ENCODE results near the gene ZNF407. TPM values are rescaled to one million over a fixed set of nuclear protein-coding genes. Genes with fewer than 3 reads are reported as not detected.
A peak's percentile ranks its signal among the peaks of the same experiment; 100 is the strongest.

Gene ZNF407
- total and polyA plus RNA-seq, 12 donors: 2.5 to 20.2 (median 8.4) TPM

GRCh38 chr18:75107931-75108276, 510.2 kb downstream of the ZNF407 start:
- no peak overlapping the region for H3K27ac ChIP-seq
- no peaks in the 10 kb centered on the region for H3K9me3 ChIP-seq (replicated peaks in 1 of 3)
- H3K4me3 ChIP-seq: no peak overlapping the region
- no peaks in the 10 kb centered on the region for H3K27me3 ChIP-seq
- DNase-seq: no peak
- intact Hi-C loops (cut with DNase I): no loop called here
- 77 to 92% (median 88%) methylated on average over 7 to 8 of the region's 8 CpGs for WGBS, 4 donors
- no peaks in the 10 kb centered on the region for H3K4me1 ChIP-seq (replicated peaks in 1 of 2)
- TF ChIP-seq POLR2A (IDR thresholded peaks at IDR 0.05): no peak
- TF ChIP-seq CTCF (IDR thresholded peaks at IDR 0.05): no peak
- H3K36me3 ChIP-seq (replicated peaks in 1 of 2): no peaks in the 10 kb centered on the region

- H3K9me3 ChIP-seq (replicated peaks in 1 of 3): no peaks in the 10 kb centered on the region
- H3K27me3 ChIP-seq: no peaks in the 10 kb centered on the region
- H3K4me1 ChIP-seq (replicated peaks in 1 of 2): no peaks in the 10 kb centered on the region
- TF ChIP-seq POLR2A (IDR thresholded peaks at IDR 0.05) (no peak), CTCF (IDR thresholded peaks at IDR 0.05) (no peak)
- WGBS, 4 donors: 78 to 84% (median 81%) methylated on average over 15 to 20 of the region's 20 CpGs
- no peak overlapping the region for H3K27ac ChIP-seq
- intact Hi-C loops (cut with DNase I): no loop called here
- H3K4me3 ChIP-seq: no peak overlapping the region
- no peaks in the 10 kb centered on the region for H3K36me3 ChIP-seq (replicated peaks in 1 of 2)
- peak in 1 of 7 donors; percentile 18 for DNase-seq
Observed at GRCh38 chr18:75108579-75109318, 511.1 kb downstream of the ZNF407 start.

- Histone ChIP-seq H3K27me3 (no peaks in the 10 kb centered on the region), H3K4me3 (no peak overlapping the region), H3K27ac (no peak overlapping the region), H3K36me3 (replicated peaks in 1 of 2) (no peaks in the 10 kb centered on the region), H3K4me1 (replicated peaks in 1 of 2) (no peaks in the 10 kb centered on the region), H3K9me3 (replicated peaks in 1 of 3) (no peaks in the 10 kb centered on the region)
- peak in 1 of 7 donors; percentile 14 for DNase-seq
- intact Hi-C loops (cut with DNase I): no loop called here
- whole genome bisulfite sequencing, 4 donors: 46 to 58% (median 52%) methylated on average over 6 to 7 of the region's 7 CpGs
- TF ChIP-seq CTCF (IDR thresholded peaks at IDR 0.05): no peak
- TF ChIP-seq POLR2A (IDR thresholded peaks at IDR 0.05): no peak
Observed at GRCh38 chr18:75109319-75109691, 511.6 kb downstream of the ZNF407 start.

GRCh38 chr18:75109819-75110218, 512.1 kb downstream of the ZNF407 start:
- DNase-seq: peak in 1 of 7 donors; percentile 23
- H3K36me3 ChIP-seq (replicated peaks in 1 of 2): no peaks in the 10 kb centered on the region
- 83 to 93% (median 90%) methylated on average over 10 of the region's 10 CpGs for WGBS, 4 donors
- H3K4me1 ChIP-seq (replicated peaks in 1 of 2): no peaks in the 10 kb centered on the region
- no peak overlapping the region for H3K27ac ChIP-seq
- intact Hi-C loops (cut with DNase I): no loop called here
- H3K9me3 ChIP-seq (replicated peaks in 1 of 3): no peaks in the 10 kb centered on the region
- H3K27me3 ChIP-seq: no peaks in the 10 kb centered on the region
- TF ChIP-seq POLR2A (IDR thresholded peaks at IDR 0.05): no peak
- no peak overlapping the region for H3K4me3 ChIP-seq

GRCh38 chr18:75110311-75110710, 512.6 kb downstream of the ZNF407 start:
- intact Hi-C loops (cut with DNase I): no loop called here
- 79 to 88% (median 84%) methylated on average over 9 of the region's 9 CpGs for WGBS, 4 donors

More at GRCh38 chr18:75110311-75110710, 512.6 kb downstream of the ZNF407 start:
- Histone ChIP-seq H3K27me3 (no peaks in the 10 kb centered on the region), H3K36me3 (replicated peaks in 1 of 2) (no peaks in the 10 kb centered on the region), H3K27ac (no peak overlapping the region), H3K4me3 (no peak overlapping the region), H3K9me3 (replicated peaks in 1 of 3) (no peaks in the 10 kb centered on the region), H3K4me1 (replicated peaks in 1 of 2) (no peaks in the 10 kb centered on the region)
- TF ChIP-seq CTCF (IDR thresholded peaks at IDR 0.05): no peak
- TF ChIP-seq POLR2A (IDR thresholded peaks at IDR 0.05): no peak
- peak in 1 of 7 donors; percentile 2 for DNase-seq

Data from adrenal gland (tissue), 12 donors.